Measurements from ENCODE around the gene MYO1C.

Gene MYO1C

DNA sequence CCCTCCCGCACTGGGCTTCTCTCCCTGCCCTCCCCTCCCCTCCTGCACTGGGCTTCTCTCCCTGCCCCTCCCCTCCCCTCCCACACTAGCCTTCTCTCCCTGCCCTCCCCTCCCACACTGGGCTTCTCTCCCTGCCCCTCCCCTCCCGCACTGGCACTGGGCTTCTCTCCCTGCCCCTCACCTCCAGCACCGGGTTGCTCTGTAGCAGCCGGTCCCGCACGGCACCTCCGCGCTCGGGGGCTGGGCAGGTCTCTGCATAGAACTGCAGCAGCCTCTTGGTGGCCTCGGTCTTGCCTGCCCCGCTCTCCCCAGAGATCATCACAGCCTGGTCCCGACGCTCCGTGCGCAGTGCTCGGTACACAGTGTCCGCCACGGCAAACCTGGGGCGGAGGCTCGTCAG, 9.8 kb downstream of the MYO1C start:
- no peak overlapping the region for H3K4me3 ChIP-seq (ENCODE audit: low read depth, low read length)
- TF ChIP-seq, protein P1, sequence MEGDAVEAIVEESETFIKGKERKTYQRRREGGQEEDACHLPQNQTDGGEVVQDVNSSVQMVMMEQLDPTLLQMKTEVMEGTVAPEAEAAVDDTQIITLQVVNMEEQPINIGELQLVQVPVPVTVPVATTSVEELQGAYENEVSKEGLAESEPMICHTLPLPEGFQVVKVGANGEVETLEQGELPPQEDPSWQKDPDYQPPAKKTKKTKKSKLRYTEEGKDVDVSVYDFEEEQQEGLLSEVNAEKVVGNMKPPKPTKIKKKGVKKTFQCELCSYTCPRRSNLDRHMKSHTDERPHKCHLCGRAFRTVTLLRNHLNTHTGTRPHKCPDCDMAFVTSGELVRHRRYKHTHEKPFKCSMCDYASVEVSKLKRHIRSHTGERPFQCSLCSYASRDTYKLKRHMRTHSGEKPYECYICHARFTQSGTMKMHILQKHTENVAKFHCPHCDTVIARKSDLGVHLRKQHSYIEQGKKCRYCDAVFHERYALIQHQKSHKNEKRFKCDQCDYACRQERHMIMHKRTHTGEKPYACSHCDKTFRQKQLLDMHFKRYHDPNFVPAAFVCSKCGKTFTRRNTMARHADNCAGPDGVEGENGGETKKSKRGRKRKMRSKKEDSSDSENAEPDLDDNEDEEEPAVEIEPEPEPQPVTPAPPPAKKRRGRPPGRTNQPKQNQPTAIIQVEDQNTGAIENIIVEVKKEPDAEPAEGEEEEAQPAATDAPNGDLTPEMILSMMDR (IDR thresholded peaks at IDR 0.05; ENCODE audit: borderline replicate concordance, insufficient read depth, low read depth, low read length) = no peak

DNA sequence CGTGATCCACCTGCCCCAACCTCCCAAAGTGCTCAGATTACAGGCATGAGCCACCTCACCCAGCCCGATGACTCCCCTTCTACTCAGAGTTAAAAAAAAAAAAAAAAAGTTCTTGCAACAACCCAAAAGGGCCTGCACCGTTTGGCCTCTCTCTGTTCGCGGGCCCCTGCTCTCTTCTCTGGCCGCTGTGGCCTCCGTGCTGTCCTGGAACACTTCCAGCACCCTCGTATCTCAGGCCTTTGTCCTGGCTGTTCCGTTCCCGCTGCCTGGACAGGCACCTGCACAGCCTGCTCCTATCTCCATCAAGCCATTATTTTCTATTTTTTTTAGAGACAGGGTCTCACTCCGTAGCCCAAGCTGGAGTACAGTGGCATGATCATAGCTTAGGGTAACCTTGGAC, 10.8 kb downstream of the MYO1C start:
- no peak overlapping the region for H3K4me3 ChIP-seq (ENCODE audit: low read depth, low read length)
- TF ChIP-seq, protein P1 (IDR thresholded peaks at IDR 0.05; ENCODE audit: borderline replicate concordance, insufficient read depth, low read depth, low read length) = no peak

DNA sequence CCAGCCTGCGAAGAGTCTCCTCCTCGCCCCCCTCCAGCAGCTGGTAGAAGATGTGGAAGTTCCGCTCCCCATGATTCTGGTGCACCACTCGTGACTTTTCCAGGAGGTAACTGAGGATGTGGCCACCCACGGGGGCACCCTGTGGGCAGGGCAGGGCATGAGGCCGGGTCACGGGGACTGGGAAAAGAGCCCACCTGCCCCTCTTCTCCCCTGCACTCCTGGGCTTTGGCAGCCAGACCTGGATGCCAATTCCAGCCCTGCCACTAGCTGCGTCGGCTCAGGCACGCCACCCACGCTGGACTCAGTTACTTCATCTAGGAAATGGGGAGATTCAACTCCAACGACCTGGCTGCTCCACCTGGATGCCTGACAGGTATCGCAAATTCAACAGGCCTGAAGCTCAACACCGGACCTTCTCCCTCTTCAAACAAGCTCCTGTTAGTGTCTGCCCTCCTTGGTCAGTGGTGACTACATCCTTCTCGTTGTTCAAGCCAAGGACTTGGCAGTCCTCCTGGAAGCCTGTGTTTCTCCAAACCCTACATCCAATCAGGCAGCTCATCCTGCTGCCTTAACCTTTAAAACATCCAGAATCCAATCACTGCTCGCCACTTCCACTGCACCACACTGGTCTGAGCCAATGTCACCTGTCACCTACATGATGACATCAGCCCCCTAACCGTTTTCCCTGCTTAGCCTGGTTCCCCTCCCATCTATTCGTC, 11.6 kb downstream of the MYO1C start:
- H3K4me3 ChIP-seq (ENCODE audit: low read depth, low read length) = no peak overlapping the region
- TF ChIP-seq, protein P1 (IDR thresholded peaks at IDR 0.05; ENCODE audit: borderline replicate concordance, insufficient read depth, low read depth, low read length) = no peak

DNA sequence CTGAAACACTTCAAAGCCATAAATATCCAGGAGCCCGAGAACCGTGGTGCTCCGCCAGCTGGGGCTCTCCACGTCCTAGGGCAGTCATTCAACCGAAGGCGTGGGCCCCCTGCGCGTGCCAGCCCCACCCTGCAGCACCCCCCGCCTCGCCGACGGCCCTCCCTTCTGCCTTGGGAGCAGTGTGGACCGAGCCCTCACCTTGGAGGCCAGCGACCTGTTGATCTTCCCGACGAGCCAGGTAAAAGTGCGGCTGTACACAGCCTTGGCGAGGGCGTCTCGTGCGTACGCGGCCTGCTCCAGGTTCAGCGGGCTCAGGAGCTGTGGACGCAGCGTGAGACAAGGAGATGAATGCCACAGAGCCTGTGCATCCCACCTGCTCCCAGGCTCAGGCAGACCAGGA, 14.1 kb downstream of the MYO1C start:
- no peak overlapping the region for H3K4me3 ChIP-seq (ENCODE audit: low read depth, low read length)
- TF ChIP-seq, protein P1 (IDR thresholded peaks at IDR 0.05; ENCODE audit: borderline replicate concordance, insufficient read depth, low read depth, low read length) = no peak

DNA sequence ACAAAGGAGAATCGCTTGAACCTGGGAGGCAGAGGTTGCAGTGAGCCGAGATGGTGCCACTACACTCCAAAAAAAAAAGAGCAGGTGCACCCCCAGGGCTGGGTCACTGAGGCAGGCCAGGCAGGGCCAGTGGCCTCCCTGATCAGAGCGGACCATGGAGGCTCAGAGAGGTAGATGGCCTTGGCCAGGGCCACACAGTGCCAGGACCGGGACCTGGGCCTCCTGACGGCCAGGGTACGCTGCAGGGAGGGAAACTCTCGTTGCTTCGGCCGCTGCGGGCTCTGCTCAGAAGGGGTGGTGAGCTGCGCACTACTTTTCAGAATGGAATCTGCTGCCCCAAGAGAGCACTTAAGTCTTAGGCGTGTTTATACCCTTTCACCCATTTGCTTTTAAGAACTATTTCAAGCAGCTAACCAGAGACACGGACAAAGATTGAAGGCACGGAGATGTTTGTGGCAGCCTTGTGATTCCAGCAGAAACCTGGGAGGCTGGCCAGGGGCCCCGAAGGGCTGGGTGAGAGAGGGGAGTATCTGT, 17.1 kb downstream of the MYO1C start:
- no peak overlapping the region for H3K4me3 ChIP-seq (ENCODE audit: low read depth, low read length)
- TF ChIP-seq, protein P1 (IDR thresholded peaks at IDR 0.05; ENCODE audit: borderline replicate concordance, insufficient read depth, low read depth, low read length) = no peak

DNA sequence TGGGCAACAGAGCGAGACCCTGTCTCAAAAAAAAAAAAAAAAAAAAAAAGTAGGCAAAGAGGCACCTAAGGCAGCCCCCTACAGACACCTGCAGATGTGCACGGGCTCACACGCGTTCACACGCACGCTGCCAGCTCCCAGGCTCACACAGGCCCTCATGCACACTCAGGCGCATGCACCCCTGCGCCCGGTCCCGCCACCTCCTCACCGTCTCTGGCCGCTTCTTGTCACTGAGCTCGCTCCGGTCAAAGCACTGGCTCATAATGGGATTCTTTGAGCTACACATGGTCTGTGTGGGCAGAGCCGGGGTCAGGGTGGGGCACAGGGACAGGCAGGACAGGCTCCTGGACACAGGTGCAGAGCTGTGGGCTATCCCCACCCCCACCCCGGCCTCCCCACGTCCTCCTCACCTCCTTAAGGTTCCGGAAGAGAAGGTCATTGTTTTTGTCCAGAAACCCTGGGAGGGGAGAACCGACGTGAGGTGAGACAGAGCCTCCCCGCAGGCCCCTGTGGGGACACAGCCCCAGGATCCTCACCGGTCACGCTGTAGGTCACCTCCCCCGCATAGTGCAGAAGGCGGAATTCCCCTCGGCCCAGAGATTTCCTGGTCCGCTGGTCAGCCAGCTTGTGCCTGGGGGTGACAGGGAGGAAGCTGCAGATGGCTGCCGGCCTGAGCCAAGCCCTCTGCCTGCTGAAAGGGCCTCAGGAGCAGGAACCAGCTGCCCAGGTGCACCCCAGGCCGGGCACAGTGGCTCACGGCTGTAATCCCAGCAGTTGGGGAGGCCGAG, 17.9 kb downstream of the MYO1C start:
- H3K4me3 ChIP-seq (ENCODE audit: low read depth, low read length) = peak overlapping the region; percentile 52
- TF ChIP-seq, protein P1 (IDR thresholded peaks at IDR 0.05; ENCODE audit: borderline replicate concordance, insufficient read depth, low read depth, low read length) = no peak

Data from GM12875 (cell line).